D721Med (cell line): ENCODE measurements around the gene SELENOF.

Experiments used
- DNase-seq: peaks from one replicate; pipeline ENCODE4 v3.0.0; 2011; ENCODE audit warnings: low spot score; ENCODE audit not compliant: insufficient read length
- FAIRE-seq: peaks from 2 replicates; lab custom pipeline; 2011; peaks lifted over from hg19 to GRCh38; lab: Jason Lieb, UNC
- CTCF ChIP-seq: IDR thresholded peaks from 2 replicates; pipeline ENCODE4 v1.5.1; 2012; ENCODE audit warnings: mild to moderate bottlenecking, control low read depth; ENCODE audit not compliant: insufficient read depth; ENCODE audit errors: missing control alignments

The SELENOF gene

GRCh38 chr1:86860020-86860419 is 53.9 kb downstream of the SELENOF start:
- no peak for DNase-seq
- FAIRE-seq: no peak
- TF ChIP-seq CTCF: no peak

GRCh38 chr1:86858524-86859261 is 55.2 kb downstream of the SELENOF start:
- DNase-seq: no peak
- no peak for FAIRE-seq
- no peak for TF ChIP-seq CTCF

GRCh38 chr1:86856196-86856595 is 57.7 kb downstream of the SELENOF start:
- FAIRE-seq (no peak), DNase-seq (no peak)
- no peak for TF ChIP-seq CTCF

GRCh38 chr1:86854352-86854751 is 59.6 kb downstream of the SELENOF start:
- no peak for DNase-seq
- no peak for FAIRE-seq
- TF ChIP-seq CTCF: no peak

- no peak for FAIRE-seq
- no peak for DNase-seq
- no peak for TF ChIP-seq CTCF
Measured at GRCh38 chr1:86852782-86853408, 61.0 kb downstream of the SELENOF start.

GRCh38 chr1:86852289-86852688 is 61.6 kb downstream of the SELENOF start:
- DNase-seq (no peak), FAIRE-seq (no peak)
- TF ChIP-seq CTCF: no peak

GRCh38 chr1:86849756-86850155 is 64.2 kb downstream of the SELENOF start:
- DNase-seq (no peak), FAIRE-seq (no peak)
- no peak for TF ChIP-seq CTCF
